HG02981 (cell line): ENCODE data around the gene INTS4.
"Not testable (repeated sequence)": the region's sequence is repeated elsewhere in the genome, so short reads cannot be mapped to it uniquely, and the experiment has no call there.

ENCODE experiments used
- ATAC-seq: cut with Tn5 transposase; IDR thresholded peaks from one replicate; pipeline ENCODE4 v1.9.1; 2021; ENCODE audit warnings: mild to moderate bottlenecking, moderate library complexity; ENCODE audit not compliant: unreplicated experiment

The INTS4 gene

DNA sequence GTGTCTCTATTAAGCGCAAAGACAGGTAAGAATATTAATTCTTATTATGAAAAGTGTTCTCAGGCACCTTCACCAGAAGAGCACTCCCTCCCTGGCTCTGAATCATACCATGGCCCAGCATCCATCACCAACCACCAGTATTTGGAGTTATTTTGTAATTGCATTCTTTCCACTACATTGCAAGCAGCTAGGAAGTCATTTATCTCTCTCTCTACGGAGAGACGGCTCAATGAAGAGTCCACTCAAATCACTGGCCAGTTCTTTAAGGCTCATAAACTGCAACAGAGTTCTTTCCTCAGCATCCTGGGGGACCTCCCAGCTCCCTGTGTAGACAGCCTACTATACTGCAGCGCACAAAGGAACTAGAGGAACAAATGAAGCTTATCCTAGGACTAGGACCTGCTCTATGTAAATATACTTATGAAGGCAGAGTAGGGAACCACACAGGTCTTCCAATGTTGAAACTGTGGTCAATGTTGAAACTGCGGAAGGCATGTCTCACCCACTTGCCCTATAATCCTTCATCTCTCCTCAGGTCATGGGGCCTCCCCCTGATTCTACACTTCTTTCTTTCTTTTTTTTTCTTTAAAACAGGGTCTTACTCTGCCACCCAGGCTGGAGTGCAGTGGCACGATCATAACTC, 110.2 kb downstream of the INTS4 start:
- no peak for ATAC-seq

DNA sequence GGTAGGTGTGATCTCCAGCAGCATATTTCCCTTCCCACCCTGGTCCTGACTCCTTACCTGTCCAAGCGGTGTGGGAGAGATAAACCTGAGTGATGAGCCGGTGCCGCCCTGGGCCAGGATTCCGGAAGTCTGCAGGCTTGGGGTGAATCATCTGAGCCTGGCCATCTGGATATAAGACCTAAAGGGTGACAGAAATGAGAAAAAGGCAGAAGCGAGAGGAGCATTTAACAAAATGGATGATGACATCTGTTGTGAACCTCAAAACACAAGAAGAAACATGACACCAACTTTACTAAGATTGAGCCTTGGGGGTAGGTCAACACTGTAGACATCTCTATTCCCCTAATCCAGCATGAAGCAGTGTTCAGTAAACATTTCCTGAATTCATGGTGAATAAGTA, 110.7 kb downstream of the INTS4 start:
- ATAC-seq, result no peak

DNA sequence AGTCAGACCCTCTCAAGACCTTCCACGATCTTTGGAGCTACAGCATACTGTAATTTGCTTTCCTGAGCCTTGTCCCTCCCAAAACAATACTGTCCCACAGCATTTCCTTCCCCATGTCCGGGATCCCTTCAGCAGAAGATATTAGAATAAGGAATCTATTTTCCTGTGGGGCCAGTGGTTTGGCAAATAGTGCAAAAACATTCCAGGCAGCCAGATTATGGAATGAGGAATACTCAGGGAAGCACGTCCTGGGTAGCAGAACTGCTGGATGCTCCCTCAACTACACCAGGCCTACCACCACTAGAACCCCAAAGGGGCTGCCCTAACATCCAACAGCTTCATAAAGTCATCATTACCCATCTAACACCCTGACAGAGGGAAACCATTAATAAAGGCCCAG, 112.1 kb downstream of the INTS4 start:
- ATAC-seq, result no peak

DNA sequence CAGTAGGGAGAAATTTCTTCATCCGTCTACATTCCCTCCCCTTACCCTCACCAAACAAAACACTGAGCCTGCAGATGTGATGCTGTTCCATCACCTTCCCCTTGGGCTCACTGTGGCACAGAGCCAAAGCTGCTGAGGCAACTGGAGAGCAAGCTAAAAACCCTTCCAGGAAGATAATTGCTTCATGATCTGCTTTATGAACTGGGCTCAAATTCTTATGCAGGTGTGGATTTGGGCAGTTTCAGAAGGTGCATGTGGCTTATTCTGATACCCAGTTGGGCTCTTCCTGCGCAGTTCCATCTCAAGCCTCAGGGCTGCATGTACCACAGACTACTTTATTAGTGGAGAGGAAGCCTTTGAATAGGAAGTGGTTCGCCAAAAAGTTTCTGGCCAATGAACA, 115.2 kb downstream of the INTS4 start:
- peak; percentile 78 for ATAC-seq

DNA sequence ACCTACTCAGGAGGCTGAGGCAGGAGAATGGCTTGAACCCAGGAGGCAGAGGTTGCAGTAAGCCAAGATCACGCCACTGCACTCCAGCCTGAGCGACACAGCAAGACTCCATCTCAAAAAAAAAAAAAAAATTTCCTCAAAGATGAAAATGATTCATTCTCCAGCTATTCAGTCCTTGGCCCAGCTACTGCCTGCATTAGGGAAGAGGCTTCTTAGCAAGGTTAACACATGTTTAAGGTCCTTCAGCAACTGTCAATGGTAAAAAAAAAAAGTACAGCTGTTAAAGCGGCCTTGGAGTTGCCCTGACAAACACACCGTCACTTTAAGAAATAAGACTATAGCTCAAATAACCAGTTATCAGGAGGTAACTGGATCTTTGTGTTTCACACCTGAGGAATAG, 116.2 kb downstream of the INTS4 start:
- not testable (repeated sequence) for ATAC-seq

DNA sequence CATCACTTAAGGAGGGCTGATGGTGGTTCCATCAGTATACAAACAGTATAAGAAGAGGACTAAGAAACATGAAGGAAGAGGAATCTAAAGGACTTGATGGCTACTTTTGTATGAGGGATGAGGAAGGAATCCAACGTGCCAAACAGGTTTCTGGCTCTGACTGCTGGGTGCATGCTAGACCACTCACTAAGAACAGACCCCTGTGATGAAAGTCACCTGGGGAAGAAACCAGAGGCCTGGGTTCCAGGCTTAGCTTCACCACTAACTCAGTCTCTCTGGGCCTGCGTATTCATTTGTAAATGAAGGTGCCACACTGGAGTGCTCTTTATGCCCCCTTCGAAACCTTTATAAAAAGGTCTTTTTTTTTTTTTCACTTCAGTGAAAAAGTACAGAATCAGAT, 118.4 kb downstream of the INTS4 start:
- ATAC-seq, result no peak

DNA sequence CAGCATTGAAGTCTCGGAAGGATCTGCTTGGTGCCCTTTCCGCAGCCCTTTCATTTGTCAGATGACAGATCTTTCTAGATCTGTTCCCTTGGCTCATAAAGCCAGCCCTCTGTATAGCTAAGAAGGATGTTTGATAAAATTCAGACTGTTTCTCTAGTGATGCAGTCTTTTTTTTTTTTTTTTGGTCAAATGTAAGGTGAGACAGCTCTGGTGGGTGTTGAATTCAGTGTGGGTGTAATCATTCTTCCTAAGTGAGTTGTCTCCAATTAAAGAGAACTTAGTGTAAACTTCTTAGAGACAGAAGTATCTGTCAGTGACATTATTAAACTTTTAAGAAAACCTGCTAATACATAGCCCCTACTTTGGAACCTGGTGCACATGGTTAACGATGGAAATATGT, 120.3 kb downstream of the INTS4 start:
- no peak for ATAC-seq

DNA sequence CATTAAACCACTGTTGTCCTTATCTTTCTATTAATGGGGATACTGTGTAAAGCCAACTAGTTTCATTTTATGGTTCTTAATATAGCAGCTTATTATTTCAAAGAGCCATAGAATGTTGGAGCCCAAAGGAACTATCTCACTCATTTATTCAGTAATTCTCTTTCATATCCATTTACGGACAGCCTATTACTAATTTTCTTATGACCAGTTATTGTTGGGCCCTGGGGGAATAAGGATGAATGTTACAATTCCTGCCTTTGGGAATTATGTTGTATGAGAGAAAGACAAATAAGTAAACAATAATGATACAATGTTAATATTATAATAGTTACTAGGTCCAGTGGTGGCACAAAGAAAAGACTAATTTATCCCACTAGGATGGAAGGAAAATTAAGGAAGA, 121.1 kb downstream of the INTS4 start:
- no peak for ATAC-seq

DNA sequence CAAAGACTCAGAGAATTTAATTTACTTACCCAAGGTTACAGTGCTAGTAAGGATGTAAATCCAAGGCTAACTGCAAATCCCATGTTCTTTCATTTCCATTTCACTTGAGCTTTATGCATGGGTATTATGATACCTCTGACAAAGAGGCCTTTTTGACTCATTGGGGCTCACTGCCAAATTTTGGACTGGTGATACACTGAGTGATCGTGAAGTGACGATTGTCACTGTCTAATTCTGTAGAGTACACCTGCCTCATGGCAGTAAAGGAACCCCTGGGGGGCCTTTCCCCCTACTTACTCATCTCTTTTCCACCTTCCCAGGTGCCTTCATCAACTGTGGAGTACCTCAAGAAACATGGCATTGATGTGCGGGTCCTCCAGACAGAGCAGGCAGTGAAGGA, 122.6 kb downstream of the INTS4 start:
- ATAC-seq, result no peak

DNA sequence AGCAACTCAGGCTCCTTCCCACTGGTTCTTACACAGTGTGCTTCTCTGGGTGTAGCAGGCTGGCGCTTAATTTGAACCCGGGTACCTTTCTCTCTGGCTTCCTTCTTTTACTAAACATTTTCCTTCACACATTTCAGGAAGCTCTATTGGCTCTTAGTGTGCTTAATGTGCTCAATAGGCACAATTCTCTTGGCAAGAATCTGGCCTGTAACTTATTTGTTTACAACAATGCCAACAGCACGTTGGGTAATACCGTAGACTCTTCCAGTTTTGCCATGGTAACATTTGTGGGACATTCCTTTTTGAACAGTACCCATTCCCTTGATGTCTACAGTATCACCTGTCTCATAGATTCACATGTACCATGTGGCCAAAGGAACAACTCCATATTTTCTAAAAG, 125.7 kb downstream of the INTS4 start:
- ATAC-seq, result no peak

DNA sequence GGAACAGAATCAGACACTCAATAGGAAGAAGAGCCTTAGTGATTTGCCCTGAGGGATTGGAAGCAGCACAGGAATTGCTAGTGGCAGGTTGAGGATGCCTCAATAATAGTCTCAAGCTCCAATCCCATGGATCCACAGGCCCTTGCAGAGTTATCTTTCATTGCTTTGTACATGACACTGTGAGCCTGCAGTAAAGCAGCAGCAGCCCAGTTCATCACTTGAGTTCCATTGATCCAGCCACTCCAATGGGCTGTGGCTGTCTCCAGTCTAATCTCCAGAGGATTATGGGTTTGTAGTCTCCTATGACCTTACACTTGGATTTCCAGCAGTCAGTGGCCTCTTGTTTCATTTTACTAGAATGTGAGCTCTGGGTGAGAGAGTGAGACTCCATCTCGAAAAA, 128.1 kb downstream of the INTS4 start:
- no peak for ATAC-seq

DNA sequence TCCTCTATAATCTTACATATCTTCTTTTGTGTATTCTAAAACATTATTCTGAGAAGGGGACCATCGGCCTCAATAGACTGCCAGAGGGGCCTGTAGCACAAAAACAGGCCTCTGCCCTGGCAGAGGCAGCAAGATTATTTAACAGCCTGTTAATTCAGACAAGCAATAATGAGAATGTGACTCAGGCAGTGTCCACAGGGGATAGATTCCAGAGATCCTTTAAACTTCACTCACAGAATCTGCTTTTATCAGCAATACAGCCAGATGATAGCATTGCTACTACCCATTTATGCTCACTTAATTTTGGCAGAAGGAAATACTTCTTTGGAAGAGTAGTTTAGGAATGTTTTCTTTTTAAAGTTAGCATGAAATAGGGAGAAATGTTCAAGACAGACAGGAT, 128.7 kb downstream of the INTS4 start:
- ATAC-seq, result no peak

DNA sequence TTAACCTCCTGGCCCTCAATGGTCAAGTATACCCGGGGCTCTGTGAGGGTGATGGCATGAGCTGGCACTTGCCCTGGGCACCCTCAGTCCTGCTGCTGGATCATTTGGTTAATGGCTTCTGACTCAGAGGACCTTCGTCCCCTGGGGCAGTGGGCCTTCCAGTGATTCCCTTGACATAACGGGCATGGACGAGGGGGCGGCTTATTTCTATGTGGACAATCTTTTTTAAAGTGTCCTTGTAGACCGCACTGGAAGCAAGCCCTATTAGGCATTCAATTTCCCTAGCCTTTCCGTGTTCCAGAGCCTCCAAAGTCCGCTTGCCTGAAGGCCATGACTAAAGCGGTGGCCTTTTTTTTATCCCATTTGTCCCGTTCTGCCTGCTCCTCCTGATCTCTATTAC, 133.0 kb downstream of the INTS4 start:
- not testable (repeated sequence) for ATAC-seq

DNA sequence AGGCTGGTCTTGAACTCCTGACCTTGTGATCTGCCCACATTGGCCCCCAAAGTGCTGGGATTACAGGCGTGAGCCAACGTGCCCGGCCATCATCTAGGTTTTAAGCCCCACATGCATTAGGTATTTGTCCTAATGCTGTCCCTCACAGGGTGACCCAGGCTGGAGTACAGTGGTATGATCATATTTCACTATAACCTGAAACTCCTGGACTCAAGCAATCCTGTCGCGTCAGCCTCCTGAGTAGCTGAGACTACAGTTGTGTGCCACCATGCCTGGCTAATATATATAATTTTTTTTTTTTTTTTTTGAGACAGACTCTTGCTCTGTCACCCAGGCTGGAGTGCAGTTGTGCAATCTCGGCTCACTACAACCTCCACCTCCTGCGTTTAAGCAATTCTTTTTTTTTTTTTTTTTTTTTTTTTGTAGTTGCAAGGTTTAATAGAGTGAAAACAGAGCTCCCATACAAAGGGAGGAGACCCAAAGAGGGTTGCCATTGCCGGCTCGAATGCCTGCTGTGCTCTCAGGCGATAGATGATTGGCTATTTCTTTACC, 136.5 kb downstream of the INTS4 start:
- ATAC-seq, result not testable (repeated sequence)

DNA sequence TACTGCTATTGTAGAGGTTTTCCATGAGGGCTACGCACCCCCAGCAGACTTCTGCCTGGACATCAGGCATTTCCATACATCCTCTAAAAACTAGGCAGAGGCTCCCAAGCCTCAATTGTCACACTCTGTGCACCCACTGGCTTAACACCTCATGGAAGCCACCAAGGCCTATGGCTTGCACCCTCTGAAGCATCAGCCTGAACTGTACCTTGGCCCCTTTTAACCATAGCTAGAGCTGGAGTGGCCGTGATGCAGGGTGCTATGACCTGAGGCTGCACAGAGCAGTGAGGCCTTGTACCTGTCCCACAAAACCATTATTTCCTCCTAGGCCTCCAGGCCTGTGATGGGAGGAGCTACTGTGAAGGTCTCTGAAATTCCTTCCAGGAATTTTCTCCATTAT, 139.6 kb downstream of the INTS4 start:
- no peak for ATAC-seq

DNA sequence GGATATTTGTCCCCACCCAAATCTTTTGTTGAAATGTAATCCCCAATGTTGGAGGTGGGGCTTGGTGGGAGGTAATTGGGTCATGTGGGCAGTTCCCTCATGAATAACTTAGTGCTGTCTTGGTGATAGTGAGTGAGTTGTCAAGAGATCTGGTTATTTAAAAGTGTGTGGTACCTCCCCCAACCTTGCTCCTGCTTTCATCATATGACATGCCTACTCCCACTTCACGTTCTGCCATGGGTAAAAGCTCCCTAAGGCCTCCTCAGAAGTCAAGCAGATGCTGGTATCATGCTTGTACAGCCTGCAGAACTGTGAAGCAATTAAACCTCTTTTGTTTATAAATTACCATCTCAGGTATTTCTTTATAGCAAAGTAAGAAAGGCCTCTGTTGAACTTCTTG, 143.0 kb downstream of the INTS4 start:
- no peak for ATAC-seq

DNA sequence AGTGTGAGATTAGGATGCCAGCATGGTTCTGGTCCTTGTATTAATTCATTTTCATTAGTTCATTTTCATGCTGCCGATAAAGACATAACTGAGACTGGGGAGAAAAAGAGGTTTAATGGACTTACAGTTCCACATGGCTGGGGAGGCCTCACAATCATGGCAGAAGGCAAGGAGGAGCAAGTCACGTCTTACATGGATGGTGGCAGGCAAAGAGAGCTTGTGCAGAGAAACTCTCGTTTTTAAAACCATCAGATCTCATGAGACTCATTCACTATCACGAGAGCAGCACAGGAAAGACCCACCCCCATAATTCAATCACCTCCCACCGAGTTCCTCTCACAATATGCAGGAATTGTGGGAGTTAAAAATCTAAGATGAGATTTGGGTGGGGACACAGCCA, 150.8 kb downstream of the INTS4 start:
- not testable (repeated sequence) for ATAC-seq

DNA sequence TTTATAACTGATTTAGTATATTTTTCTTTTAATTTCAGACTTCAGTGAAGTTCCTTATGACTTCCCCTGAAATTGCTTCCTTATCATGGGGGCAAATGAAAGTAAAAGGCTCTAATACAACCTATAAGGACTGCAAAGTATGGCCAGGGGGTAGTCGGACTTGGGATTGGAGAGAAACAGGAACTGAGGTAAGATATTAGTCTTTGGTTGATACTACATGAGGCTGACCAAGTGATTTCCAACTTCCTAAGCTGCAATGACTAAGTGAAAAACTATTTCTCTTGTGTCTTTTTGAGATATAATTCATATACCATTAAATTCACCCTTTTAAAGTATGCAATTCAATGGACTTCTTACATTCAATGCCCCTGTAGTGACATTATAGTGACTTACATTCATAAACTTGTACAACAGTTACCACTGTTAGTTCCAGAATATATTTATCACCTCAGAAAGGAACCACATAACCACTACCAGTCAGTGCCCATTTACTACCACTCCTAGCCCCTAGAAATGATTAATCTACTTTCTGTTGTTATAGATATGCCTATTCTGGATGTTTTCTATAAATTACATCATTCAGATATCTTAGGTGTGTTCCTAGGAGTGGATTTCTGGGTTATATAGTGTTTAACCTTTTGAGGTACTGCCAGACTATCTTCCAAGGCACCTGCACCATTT, 151.9 kb downstream of the INTS4 start:
- ATAC-seq, result no peak

DNA sequence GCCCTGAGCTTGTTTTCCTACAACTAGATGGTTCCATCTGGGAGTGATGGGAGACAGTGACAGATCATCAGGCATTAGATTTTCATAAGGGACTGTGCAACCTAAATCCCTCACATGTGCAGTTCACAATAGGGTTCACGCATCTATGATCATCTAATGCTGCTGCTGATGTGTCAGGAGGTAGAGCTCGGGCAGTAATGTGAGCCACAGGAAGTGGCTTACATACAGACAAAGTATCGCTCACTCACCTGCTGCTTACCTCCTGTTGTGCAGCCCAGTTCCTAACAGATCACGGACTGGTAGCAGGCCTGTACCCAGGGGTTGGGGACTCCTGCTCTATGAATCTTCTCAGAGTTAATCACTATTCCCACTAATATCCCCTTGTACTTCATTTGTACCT, 161.2 kb downstream of the INTS4 start:
- no peak for ATAC-seq

DNA sequence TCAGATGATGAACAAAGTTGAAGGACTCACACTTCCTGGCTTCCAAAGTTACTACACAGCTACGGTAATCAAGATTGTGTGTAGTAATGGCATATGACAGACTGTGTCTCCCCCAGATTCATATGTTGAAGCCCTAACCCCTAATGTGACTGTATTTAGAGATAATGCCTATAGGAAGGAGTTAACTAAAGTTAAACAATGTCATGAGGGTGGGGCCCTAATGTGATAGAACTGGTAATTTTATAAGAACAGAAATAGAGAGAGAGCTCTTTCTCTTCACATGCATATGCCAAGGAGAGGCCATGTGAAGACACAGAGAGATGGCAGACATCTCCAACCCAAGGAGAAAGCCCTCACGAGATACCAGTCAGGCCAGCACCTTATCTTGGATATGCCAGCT, 165.5 kb downstream of the INTS4 start:
- no peak for ATAC-seq
